DMS79 treated with DMSO at 0.1 percent for 48 hours (cell line): ENCODE measurements around the gene HYCC2.
A peak's percentile ranks its signal among the peaks of the same experiment; 100 is the strongest.
"Not testable (repeated sequence)": the region's sequence is repeated elsewhere in the genome, so short reads cannot be mapped to it uniquely, and the experiment has no call there.

Experiments
- DNase-seq: peaks from one replicate; lab custom pipeline; 2025; lab: John Stamatoyannopoulos, UW

HYCC2 gene

DNA sequence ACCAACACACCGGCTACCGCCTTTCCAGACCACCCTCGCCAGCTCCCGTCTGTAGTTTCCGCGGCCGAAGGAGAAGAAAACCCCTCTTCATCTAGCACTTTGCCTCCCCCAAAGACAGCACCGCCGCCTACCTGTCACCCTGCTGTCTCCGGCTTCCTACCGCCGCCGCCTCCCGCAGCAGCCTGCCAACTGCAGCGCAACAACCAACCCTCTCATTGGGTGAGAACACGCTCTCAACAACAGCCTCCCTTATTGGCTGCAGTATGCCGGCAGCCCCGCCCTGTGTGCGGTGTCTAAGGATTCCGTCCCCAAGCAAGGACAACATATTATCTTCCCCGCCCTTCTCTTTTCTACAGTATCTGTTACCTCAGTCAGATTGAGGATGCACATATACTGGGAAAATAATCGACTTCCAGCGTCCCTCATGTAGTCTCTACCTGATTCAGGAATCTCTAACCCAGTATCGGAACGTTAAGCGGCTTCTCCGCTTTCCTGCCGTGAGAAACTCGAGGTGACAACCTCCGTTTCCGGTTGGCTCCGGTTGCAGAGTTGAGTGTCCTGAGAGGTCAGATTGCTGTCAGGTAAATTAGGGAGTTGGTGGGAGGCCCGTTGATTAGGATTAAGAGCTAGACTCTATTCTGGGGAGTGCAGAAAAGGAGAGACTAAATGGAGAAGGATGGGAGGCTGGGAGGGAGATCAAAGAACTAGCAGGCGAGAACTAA, at the start of gene HYCC2, which contains the start of gene NDUFB3:
HYCC2 (minus strand) TSS at position 193 of the 722 bp plus-strand sequence. CDS start 47,662 bp downstream, outside the sequence.
NDUFB3 (plus strand) TSS at position 523 of the 722 bp plus-strand sequence. CDS start 6,882 bp downstream, outside the sequence.
- peak; percentile 94 for DNase-seq

DNA sequence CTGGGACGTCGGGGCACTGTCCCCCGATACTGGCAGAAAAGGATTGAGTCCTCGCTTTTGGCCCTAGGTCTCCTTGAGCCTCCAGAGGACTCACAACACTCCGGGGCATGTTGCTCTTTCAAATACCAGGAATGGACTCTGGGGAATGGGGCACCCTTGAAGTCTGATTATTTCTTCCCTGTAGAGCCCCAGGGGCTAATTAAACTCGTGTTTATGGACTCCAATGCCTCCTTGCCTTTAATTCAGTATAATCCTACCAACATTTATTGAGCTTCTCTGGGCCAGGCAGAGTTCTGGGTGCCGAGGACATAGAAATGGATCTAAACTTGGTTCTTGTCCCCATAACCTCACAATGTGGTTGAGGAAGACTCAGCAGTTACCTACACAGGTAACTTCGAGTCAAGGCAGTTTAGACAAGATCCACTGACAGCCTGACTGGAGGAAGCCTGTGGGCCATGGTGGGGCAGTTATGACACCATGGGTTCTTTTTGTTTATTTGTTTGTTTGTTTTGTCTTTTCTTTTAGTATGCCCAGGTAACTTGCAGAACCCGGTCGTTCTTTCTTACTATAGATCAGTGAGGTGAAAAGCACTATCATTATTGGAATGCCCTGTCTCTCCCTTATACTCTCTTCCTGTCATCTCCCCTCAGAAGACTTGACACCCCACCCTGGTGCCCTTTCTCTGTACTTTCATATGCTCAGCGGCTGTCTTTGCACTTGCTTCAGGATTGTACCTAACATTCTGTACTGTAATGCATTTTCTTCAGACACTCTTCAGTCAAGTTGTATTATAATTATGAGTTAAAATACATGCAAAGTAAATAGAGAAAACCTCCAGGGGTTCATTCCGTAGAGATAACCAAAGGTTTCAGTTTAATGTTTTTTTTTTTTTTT, 47.7 kb upstream of the HYCC2 start:
- peak; percentile 68 for DNase-seq

DNA sequence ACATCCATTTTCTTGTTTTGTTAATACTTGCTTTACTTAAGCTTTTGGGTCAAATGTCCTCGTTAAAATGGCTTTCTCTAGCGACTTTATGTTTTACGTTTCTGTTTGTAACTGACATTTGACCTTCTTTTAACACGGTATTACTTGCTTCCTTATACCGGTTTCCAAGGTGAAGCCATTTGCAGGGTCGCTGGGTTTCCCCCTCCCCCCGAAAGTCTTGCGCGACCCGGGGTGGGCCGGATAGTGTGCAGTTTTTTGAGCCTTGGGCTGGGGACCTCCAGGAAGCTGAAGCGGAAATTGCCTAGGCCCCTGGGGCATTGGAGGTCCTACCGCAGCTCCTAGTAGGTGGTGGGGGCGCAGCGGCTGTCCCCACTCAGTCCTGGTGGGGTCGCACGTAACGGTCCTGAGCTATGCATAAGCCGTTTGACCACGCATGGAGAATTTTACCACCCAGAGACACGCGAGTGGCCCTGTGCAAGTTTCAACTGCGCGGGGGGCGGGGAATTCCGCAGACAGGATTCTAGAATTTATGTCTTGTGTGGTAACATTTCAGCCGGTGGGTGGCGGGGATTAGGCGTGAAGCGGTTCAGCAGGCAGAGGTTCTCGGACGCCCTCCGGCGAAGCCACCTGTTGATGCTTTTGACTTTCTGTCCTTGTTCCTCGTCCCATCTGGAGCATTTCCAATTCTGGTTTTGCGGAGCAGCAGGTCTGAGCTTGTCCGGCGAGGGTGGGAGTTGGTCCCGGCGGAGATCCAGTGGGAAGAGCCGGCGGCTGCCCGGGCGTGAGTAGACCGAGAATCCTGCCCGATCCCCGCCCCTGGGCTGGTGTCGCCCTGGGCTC, 46.9 kb upstream of the HYCC2 start:
- peak; percentile 82 for DNase-seq

DNA sequence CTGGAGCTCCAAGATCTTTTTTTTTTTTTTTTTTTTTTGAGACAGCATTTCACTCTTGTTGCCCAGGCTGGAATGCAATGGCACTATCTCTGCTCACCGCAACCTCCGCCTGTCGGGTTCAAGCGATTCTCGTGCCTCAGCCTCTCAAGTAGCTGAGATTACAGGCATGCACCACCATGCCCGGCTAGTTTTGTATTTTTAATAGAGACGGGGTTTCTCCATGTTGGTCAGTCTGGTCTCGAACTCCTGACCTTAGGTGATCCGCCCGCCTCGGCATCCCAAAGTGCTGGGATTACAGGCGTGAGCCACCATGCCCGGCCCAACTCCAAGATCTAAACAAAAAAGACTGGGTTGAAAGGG, 46.2 kb upstream of the HYCC2 start:
- not testable (repeated sequence) for DNase-seq

DNA sequence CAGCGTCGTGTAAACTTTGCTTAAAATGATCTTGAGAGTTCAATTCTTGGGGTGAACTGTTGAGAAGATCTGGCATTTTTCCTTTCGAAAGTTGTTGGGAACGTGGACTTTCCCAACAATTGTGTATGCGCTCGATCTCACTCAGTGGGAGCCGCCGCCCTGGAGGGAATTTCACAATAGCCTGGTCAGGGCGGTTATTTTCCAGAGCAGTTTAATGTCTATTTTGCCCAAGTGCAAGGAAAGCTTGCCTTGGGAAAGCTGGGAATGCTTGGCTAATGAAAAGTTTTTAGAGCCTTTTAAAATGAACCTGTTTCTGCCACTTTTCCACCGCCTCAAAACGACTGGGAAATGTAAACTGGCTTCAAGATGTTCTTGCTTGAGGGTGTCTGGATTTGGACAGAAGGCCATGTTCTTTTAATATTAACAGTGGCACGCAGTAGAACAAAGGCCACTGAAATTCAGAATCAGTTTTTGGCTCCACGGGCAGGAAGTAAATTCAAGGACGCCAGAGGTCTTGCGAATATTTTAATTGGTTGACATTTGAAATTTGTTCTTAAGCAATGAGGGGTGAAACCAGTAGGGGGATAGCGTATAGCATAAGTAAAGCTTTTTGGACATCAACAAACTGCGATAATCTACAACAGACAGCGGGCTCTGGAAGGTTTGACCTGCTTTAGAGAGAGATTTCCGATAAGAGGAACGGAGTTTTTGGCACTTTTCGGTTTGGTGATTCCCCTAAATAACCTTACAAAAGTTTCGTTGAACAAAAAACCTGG, 45.7 kb upstream of the HYCC2 start:
- peak; percentile 82 for DNase-seq

DNA sequence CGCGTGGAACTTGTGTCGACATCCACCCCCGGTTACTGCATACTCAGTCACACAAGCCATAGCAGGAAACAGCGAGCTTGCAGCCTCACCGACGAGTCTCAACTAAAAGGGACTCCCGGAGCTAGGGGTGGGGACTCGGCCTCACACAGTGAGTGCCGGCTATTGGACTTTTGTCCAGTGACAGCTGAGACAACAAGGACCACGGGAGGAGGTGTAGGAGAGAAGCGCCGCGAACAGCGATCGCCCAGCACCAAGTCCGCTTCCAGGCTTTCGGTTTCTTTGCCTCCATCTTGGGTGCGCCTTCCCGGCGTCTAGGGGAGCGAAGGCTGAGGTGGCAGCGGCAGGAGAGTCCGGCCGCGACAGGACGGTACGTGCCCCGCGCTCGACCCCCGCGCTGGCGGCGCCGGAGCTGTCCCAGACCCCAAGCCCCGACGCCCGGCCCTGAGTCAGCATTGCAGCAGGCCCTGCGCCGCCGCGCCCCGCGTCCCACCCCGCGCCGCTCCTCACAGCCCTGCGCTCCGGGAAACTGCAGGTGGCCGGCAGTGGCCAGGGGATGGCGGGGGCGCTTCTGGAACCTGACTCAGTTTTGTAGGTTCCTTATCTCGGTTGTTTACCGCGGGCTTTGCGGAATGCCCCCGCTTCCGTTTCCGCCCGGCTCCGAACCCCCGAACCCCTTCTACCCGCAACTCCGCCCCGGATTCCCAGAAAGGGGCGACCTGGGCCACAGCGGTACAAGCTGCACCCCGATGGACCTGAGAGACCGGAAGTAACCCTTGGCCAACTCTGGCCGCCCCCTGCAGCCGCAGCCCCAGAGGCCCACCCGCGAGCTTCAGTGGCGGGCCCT, 44.9 kb upstream of the HYCC2 start, which contains the start of gene CFLAR:
CFLAR (plus strand) TSS at position 50 of the 844 bp plus-strand sequence. CDS start 13,702 bp downstream, outside the sequence.
- peak; percentile 51 for DNase-seq

DNA sequence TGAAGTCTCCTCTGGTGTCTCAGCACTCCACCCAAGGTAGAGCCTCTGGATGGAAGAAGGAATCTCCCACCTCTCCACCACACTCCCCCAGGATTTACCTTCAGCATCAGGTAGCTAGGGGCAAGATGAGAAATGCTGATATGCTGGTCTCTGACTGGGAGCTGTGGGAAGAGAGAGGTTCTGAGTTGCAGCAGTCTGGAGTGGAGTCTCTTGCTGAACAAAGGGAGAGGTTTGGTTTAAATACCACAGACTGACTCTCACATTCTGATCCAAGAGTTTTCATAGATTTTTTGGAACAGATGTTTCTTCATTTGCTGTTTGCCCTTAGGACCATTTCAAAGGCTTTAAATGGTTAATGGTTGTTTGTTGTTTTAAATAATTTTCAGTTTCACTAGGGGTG, 43.4 kb upstream of the HYCC2 start:
- no peak for DNase-seq

GRCh38 chr2:201114350-201114749, 42.9 kb upstream of the HYCC2 start:
- DNase-seq, result no peak

DNA sequence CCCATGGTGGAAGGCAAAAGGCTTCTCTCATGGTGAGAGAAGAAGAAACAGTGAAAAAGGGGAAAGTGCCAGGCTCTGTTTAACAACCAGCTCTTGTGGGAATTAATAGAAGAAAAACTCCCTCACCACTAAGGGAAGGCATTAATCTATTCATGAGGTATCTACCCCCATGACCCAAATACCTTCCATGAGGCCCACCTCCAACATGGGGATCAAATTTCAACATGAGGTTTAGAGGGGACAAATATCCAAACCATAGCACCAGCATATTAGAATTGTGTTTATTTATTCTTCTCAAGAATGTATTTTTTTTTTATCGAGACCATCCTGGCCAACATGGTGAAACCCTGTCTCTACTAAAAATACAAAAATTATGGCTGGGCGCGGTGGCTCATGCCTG, 39.6 kb upstream of the HYCC2 start:
- DNase-seq, result no peak

GRCh38 chr2:201110615-201111014, 39.1 kb upstream of the HYCC2 start:
- DNase-seq, result no peak

- DNase-seq, result no peak
Measured at GRCh38 chr2:201109186-201109585, 37.7 kb upstream of the HYCC2 start.

GRCh38 chr2:201108341-201108740, 36.9 kb upstream of the HYCC2 start:
- DNase-seq, result no peak

DNA sequence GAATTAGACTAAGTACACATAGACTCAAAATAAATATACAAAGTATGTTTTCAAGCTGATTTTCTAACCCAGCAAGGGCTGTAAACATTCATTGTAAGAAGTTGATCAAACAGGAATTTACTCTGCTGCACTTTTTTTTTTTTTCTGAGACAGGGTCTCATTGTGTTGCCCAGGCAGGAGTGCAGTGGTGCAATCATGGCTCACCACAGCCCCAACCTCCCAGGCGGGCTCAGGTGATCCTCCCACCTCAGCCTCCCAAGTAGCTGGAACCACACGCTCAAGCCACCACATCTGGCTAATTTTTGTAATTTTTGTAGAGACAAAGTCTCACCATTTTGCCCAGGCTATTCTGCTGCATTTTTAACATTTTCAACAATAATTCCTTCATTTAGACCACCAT, 36.2 kb upstream of the HYCC2 start:
- no peak for DNase-seq

- DNase-seq, result no peak
Measured at GRCh38 chr2:201105759-201106158, 34.3 kb upstream of the HYCC2 start.

- no peak for DNase-seq
Measured at GRCh38 chr2:201100497-201100896, 29.0 kb upstream of the HYCC2 start.

DNA sequence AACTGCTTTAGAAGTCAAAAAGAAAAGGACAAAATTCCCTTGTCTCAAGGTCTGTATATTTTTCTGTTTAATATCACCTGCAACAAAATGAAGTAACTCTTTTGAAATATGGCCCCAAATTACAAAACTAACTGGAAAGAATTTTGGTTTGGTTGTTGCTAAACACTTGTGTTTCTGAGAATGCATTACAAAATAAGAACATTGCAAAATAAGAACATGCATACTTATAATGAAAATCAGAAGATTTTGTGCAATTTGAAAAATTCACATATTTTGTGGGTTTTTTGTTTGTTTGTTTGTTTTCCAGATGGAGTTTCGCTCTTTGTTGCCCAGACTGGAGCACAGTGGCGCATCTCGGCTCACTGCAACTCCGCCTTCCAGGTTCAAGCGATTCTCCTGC, 22.1 kb upstream of the HYCC2 start:
- no peak for DNase-seq

DNA sequence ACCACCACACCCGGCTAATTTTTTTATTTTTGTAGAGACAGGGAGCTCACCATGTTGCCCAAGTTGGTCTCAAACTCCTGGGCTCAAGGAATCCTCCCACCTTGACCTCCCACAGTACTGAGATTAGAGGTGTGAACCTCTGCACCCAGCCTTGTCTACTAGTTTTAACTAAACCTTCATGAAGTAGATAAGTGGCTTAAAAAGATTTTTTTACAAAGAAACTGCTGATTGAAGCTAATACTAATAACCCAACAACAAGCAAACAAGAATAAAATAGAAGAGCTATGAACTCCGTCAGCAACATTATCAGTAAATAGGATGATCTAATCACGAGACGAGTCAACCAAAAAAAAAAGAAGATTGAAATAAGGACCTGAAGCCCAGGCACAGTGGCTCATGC, 19.1 kb upstream of the HYCC2 start:
- DNase-seq, result no peak

DNA sequence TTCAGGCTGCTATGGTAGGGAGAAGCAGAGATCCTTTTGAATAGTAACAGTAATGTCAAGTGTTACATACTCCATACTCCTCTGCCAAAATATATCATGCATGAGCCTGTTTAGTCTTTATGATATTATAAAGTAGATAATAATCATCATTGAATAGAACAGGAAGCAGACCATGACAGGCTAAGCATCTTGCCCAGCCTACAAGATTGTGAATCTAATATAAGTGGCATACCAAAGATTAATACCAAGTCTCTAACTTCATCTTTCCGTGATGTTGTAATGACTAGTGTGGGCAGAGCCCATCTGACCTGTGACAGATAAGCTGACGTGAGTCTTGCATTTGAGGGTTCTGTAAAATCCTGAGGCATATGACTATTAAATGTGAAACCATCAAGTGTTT, 13.4 kb upstream of the HYCC2 start:
- DNase-seq, result peak; percentile 19

GRCh38 chr2:201074996-201075395, 3.5 kb upstream of the HYCC2 start:
- DNase-seq, result no peak

DNA sequence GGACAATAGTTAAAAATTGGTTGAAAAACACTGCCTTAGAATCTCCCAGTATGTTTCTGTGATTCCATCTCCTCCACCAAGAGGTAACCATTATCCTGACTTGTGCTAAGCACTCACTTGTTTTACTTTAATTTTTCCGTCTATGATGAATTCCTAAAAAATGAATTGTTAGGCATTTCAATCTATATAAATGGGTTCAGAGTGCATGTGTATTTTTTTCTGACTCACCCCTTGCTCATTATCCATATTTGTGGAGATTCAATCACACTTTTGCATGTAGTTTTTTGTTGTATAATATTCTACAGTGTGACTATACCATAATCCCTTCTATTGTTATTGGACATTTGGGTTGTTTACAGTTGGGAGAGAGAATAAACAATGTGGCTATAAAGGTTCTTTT, 1.6 kb upstream of the HYCC2 start:
- no peak for DNase-seq

DNA sequence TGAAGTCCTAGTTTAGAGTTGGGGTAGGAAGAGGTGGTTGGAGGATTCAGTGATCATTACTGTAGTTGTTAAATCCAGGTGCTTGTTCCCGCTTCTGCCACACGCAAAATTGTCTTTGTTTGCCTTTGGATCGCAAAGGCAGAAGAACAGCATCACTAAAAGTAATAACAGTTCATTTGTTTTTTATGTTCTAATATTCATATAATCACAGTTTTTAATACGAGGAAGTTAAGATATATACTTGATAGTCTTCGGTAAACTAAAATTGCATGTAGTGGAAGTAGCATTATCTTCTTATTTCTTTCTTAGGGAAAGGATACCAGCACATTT, 695 bp upstream of the HYCC2 start:
- no peak for DNase-seq
